Karpas-422 (cell line): ENCODE measurements around the gene METTL9. TPM values are rescaled to one million over a fixed set of nuclear protein-coding genes. Genes with fewer than 3 reads are reported as not detected.
"Not testable (repeated sequence)": the region's sequence is repeated elsewhere in the genome, so short reads cannot be mapped to it uniquely, and the experiment has no call there.

Experiments
- DNase-seq: peaks from one replicate; pipeline ENCODE4 v3.0.0-alpha.2; 2015
- H2AFZ ChIP-seq: fragments of 200-600 bp; sonication (generic); 2 replicates; pipeline ENCODE4 v1.6.1; 2014; ENCODE audit warnings: antibody characterized with exemption, low read length, mixed read lengths
- H3K27ac ChIP-seq: fragments of 200-600 bp; sonication (generic); 2 replicates; pipeline ENCODE4 v1.5.1; 2014; ENCODE audit warnings: mild to moderate bottlenecking, low read length, moderate library complexity
- H3K27me3 ChIP-seq: fragments of 200-600 bp; sonication (generic); 2 replicates; pipeline ENCODE4 v1.6.1; 2014; ENCODE audit warnings: low read length, mixed read lengths
- H3K36me3 ChIP-seq: fragments of 200-600 bp; sonication (generic); 2 replicates; pipeline ENCODE4 v1.6.1; 2014; ENCODE audit warnings: low read length, mixed read lengths; ENCODE audit not compliant: insufficient read depth
- H3K4me1 ChIP-seq: fragments of 200-600 bp; sonication (generic); 2 replicates; pipeline ENCODE4 v1.6.1; 2014; ENCODE audit warnings: mild to moderate bottlenecking, low read length, mixed read lengths
- H3K4me2 ChIP-seq: fragments of 200-600 bp; sonication (generic); 2 replicates; pipeline ENCODE4 v1.6.1; 2014; ENCODE audit warnings: low read length, low read depth, mild to moderate bottlenecking; ENCODE audit not compliant: poor library complexity, severe bottlenecking
- H3K4me3 ChIP-seq: fragments of 200-600 bp; sonication (generic); 2 replicates; pipeline ENCODE4 v1.5.1; 2014; ENCODE audit warnings: mild to moderate bottlenecking, antibody characterized with exemption, low read length, mixed read lengths
- H3K79me2 ChIP-seq: fragments of 200-600 bp; sonication (generic); 2 replicates; pipeline ENCODE4 v1.6.1; 2014; ENCODE audit warnings: mild to moderate bottlenecking, low read length, mixed read lengths
- H3K9ac ChIP-seq: fragments of 200-600 bp; sonication (generic); 2 replicates; pipeline ENCODE4 v1.6.0; 2014; ENCODE audit warnings: low read length
- H3K9me2 ChIP-seq: fragments of 200-600 bp; sonication (generic), shearing (Covaris generic); replicated peaks from 2 replicates; pipeline ENCODE4 v1.6.0; 2014; ENCODE audit warnings: mild to moderate bottlenecking, low read length, moderate library complexity; ENCODE audit not compliant: insufficient read depth
- H3K9me3 ChIP-seq: fragments of 300-700, 200-600 bp; sonication (generic); 2 replicates; pipeline ENCODE4 v1.6.1; 2014; ENCODE audit warnings: low read length, mixed read lengths
- H4K20me1 ChIP-seq: fragments of 200-600 bp; sonication (generic); 2 replicates; pipeline ENCODE4 v1.6.1; 2014; ENCODE audit warnings: mild to moderate bottlenecking, antibody characterized with exemption, low read length, low read depth; ENCODE audit not compliant: insufficient read depth
- total RNA-seq: library from RNA; depleted of rRNA; stranded (reverse); fragments of >200 nt; shearing (Covaris generic); gene quantifications from 2 replicates; pipeline ENCODE4 v1.2.3, GENCODE V29; 2014; ENCODE audit warnings: low replicate concordance

Gene METTL9
- total RNA-seq, 1 experiment from 2014 or later = 90.6 TPM

GRCh38 chr16:21646091-21646490 is 46.7 kb downstream of the METTL9 start:
- H3K27me3 ChIP-seq = no peaks in the 10 kb centered on the region
- peak overlapping the region; percentile 97 for H3K27ac ChIP-seq
- H3K36me3 ChIP-seq = no peaks in the 10 kb centered on the region
- peak overlapping the region; percentile 53 for H3K4me3 ChIP-seq
- no peaks in the 10 kb centered on the region for H3K9me2 ChIP-seq
- H3K9ac ChIP-seq = peak overlapping the region; percentile 69
- peak; percentile 57 for DNase-seq
- H3K4me2 ChIP-seq = peak overlapping the region; percentile 79
- H2AFZ ChIP-seq = no peak overlapping the region
- no peaks in the 10 kb centered on the region for H3K9me3 ChIP-seq
- no peaks in the 10 kb centered on the region for H4K20me1 ChIP-seq
- peaks cover 46% of the 10 kb centered on the region for H3K79me2 ChIP-seq
- H3K4me1 ChIP-seq = peaks cover 100% of the 10 kb centered on the region

GRCh38 chr16:21646721-21647561 is 47.6 kb downstream of the METTL9 start:
- Histone ChIP-seq H2AFZ (no peak overlapping the region), H3K79me2 (peaks cover 47% of the 10 kb centered on the region), H3K27me3 (no peaks in the 10 kb centered on the region), H4K20me1 (no peaks in the 10 kb centered on the region), H3K4me2 (peak overlapping the region; percentile 79), H3K9ac (peak overlapping the region; percentile 69), H3K9me3 (no peaks in the 10 kb centered on the region), H3K36me3 (no peaks in the 10 kb centered on the region), H3K27ac (peak overlapping the region; percentile 97), H3K4me1 (peaks cover 100% of the 10 kb centered on the region), H3K4me3 (peak overlapping the region; percentile 53), H3K9me2 (no peaks in the 10 kb centered on the region)
- peak; percentile 82 for DNase-seq

- H3K4me1 ChIP-seq = peaks cover 100% of the 10 kb centered on the region
- H3K4me2 ChIP-seq = peak overlapping the region; percentile 79
- H3K27me3 ChIP-seq = no peaks in the 10 kb centered on the region
- no peaks in the 10 kb centered on the region for H3K36me3 ChIP-seq
- H3K9ac ChIP-seq = peak overlapping the region; percentile 69
- no peaks in the 10 kb centered on the region for H3K9me3 ChIP-seq
- H3K9me2 ChIP-seq = no peaks in the 10 kb centered on the region
- DNase-seq = no peak
- H3K79me2 ChIP-seq = peaks cover 47% of the 10 kb centered on the region
- no peaks in the 10 kb centered on the region for H4K20me1 ChIP-seq
- H3K4me3 ChIP-seq = peak overlapping the region; percentile 53; the same call in 1 of the 2 replicates
- H3K27ac ChIP-seq = peak overlapping the region; percentile 97
- H2AFZ ChIP-seq = no peak overlapping the region
Observed at GRCh38 chr16:21647562-21648164, 48.3 kb downstream of the METTL9 start.

- peak overlapping the region; percentile 39; the same call in 1 of the 2 replicates for H3K4me3 ChIP-seq
- peaks cover 97% of the 10 kb centered on the region for H3K4me1 ChIP-seq
- DNase-seq, H3K36me3 ChIP-seq, H4K20me1 ChIP-seq, H3K27me3 ChIP-seq, H3K9me3 ChIP-seq, H3K9me2 ChIP-seq, H2AFZ ChIP-seq: not testable (repeated sequence)
- peaks cover 34% of the 10 kb centered on the region for H3K79me2 ChIP-seq
- H3K4me2 ChIP-seq = peak overlapping the region; percentile 79
- peak overlapping the region; percentile 97 for H3K27ac ChIP-seq
- H3K9ac ChIP-seq = peak overlapping the region; percentile 59; the same call in 1 of the 2 replicates
Observed at GRCh38 chr16:21649826-21650406, 50.5 kb downstream of the METTL9 start.

GRCh38 chr16:21650521-21650920 is 51.1 kb downstream of the METTL9 start:
- DNase-seq = peak; percentile 67
- no peak overlapping the region for H3K4me3 ChIP-seq
- no peaks in the 10 kb centered on the region for H3K9me3 ChIP-seq
- no peaks in the 10 kb centered on the region for H4K20me1 ChIP-seq
- H3K27ac ChIP-seq = peak overlapping the region; percentile 97
- H3K9ac ChIP-seq = no peak overlapping the region
- peaks cover 97% of the 10 kb centered on the region for H3K4me1 ChIP-seq
- no peak overlapping the region for H2AFZ ChIP-seq
- H3K79me2 ChIP-seq = peaks cover 34% of the 10 kb centered on the region
- H3K4me2 ChIP-seq = peak overlapping the region; percentile 30
- H3K36me3 ChIP-seq = peaks cover 5% of the 10 kb centered on the region; the same call in 1 of the 2 replicates
- H3K27me3 ChIP-seq = no peaks in the 10 kb centered on the region
- H3K9me2 ChIP-seq = no peaks in the 10 kb centered on the region

- peaks cover 34% of the 10 kb centered on the region for H3K79me2 ChIP-seq
- no peaks in the 10 kb centered on the region for H3K27me3 ChIP-seq
- H3K4me2 ChIP-seq = peak overlapping the region; percentile 37
- no peaks in the 10 kb centered on the region for H3K9me2 ChIP-seq
- H3K4me1 ChIP-seq = peaks cover 97% of the 10 kb centered on the region
- no peak overlapping the region for H3K9ac ChIP-seq
- peaks cover 6% of the 10 kb centered on the region; the same call in 1 of the 2 replicates for H3K36me3 ChIP-seq
- no peaks in the 10 kb centered on the region for H3K9me3 ChIP-seq
- DNase-seq = no peak
- H2AFZ ChIP-seq = no peak overlapping the region
- peak overlapping the region; percentile 56 for H3K27ac ChIP-seq
- no peak overlapping the region for H3K4me3 ChIP-seq
- H4K20me1 ChIP-seq = no peaks in the 10 kb centered on the region
Observed at GRCh38 chr16:21651515-21651914, 52.1 kb downstream of the METTL9 start.

GRCh38 chr16:21652453-21652852 is 53.1 kb downstream of the METTL9 start, which contains the start of gene IGSF6:
IGSF6 (minus strand) TSS chr16:21652608; CDS start chr16:21652598, 10 bp downstream.
- H3K4me1 ChIP-seq = peaks cover 97% of the 10 kb centered on the region
- DNase-seq = no peak
- H3K79me2 ChIP-seq = peaks cover 33% of the 10 kb centered on the region
- peak within 1 kb of the TSS; percentile 37 for H3K4me2 ChIP-seq
- H3K9me2 ChIP-seq = no peaks in the 10 kb centered on the region
- no peak within 1 kb of the TSS for H2AFZ ChIP-seq
- peak within 1 kb of the TSS; percentile 56 for H3K27ac ChIP-seq
- no peaks in the 10 kb centered on the region for H3K27me3 ChIP-seq
- H3K9ac ChIP-seq = no peak within 1 kb of the TSS
- peaks cover 6% of the 10 kb centered on the region; the same call in 1 of the 2 replicates for H3K36me3 ChIP-seq
- H3K4me3 ChIP-seq = no peak within 1 kb of the TSS
- H4K20me1 ChIP-seq = no peaks in the 10 kb centered on the region
- no peaks in the 10 kb centered on the region for H3K9me3 ChIP-seq

GRCh38 chr16:21653571-21653970 is 54.2 kb downstream of the METTL9 start:
- peaks cover 21% of the 10 kb centered on the region for H3K79me2 ChIP-seq
- no peaks in the 10 kb centered on the region for H3K9me2 ChIP-seq
- H3K9ac ChIP-seq = no peak overlapping the region
- no peaks in the 10 kb centered on the region for H3K27me3 ChIP-seq
- peak overlapping the region; percentile 56; the same call in 1 of the 2 replicates for H3K27ac ChIP-seq
- H3K4me3 ChIP-seq = no peak overlapping the region
- no peak for DNase-seq
- H3K4me1 ChIP-seq = peaks cover 91% of the 10 kb centered on the region
- H3K4me2 ChIP-seq = no peak overlapping the region
- no peaks in the 10 kb centered on the region for H3K9me3 ChIP-seq
- peaks cover 6% of the 10 kb centered on the region; the same call in 1 of the 2 replicates for H3K36me3 ChIP-seq
- H2AFZ ChIP-seq = no peak overlapping the region
- no peaks in the 10 kb centered on the region for H4K20me1 ChIP-seq
